WTC11 (cell line): ENCODE measurements around the gene UGT1A5. TPM values are rescaled to one million over a fixed set of nuclear protein-coding genes. Genes with fewer than 3 reads are reported as not detected.

Source experiments
- ATAC-seq: fragments of 200-7000 bp; cut with Tn5 transposase; 2 replicates; pipeline ENCODE4 v1.10.0; 2021; ENCODE audit warnings: mild to moderate bottlenecking, moderate library complexity
- CTCF ChIA-PET: fragments of 300-600 bp; sonication (Branson Sonifier 250); formaldehyde crosslinking; loops from one replicate; lab custom pipeline; 2021; ENCODE audit warnings: antibody characterized with exemption; lab: Charles Lee
- POLR2A ChIA-PET: fragments of 350-600 bp; sonication (Branson Sonifier 250); formaldehyde crosslinking; loops from one replicate; lab custom pipeline; 2021; ENCODE audit warnings: antibody characterized with exemption; lab: Charles Lee
- DNase-seq: peaks from one replicate; pipeline ENCODE4 v3.0.0; 2021; ENCODE audit warnings: low spot score
- H3K27ac Mint-ChIP-seq: 2 replicates; pipeline ENCODE4 v1.8.0; 2021; ENCODE audit warnings: mixed read lengths
- H3K27me3 Mint-ChIP-seq: 2 replicates; pipeline ENCODE4 v1.8.0; 2021; ENCODE audit warnings: low read depth, mild to moderate bottlenecking, moderate library complexity, mixed read lengths
- H3K36me3 Mint-ChIP-seq: 2 replicates; pipeline ENCODE4 v1.8.0; 2021; ENCODE audit warnings: mixed read lengths
- H3K4me1 Mint-ChIP-seq: 2 replicates; pipeline ENCODE4 v1.8.0; 2022; ENCODE audit warnings: mixed read lengths
- H3K4me3 Mint-ChIP-seq: 2 replicates; pipeline ENCODE4 v1.8.0; 2021; ENCODE audit warnings: mild to moderate bottlenecking, moderate library complexity, mixed read lengths
- H3K9me3 Mint-ChIP-seq: 2 replicates; pipeline ENCODE4 v1.8.0; 2021; ENCODE audit warnings: mixed read lengths
- AFF4 ChIP-seq: sonication (generic); formaldehyde crosslinking; IDR thresholded peaks from 2 replicates; pipeline ENCODE4 v1.8.1; 2023; ENCODE audit warnings: mild to moderate bottlenecking, missing genetic modification reagents, borderline replicate concordance
- AR ChIP-seq: fragments of 250-450 bp; sonication (Bioruptor Pico); IDR thresholded peaks from 2 replicates; pipeline ENCODE4 v1.9.0; 2021; ENCODE audit warnings: mild to moderate bottlenecking
- ATF1 ChIP-seq: sonication (generic); formaldehyde crosslinking; IDR thresholded peaks from 2 replicates; pipeline ENCODE4 v1.8.1; 2023; ENCODE audit warnings: mild to moderate bottlenecking, moderate library complexity, missing genetic modification reagents
- ATF6 ChIP-seq: sonication (generic); formaldehyde crosslinking; IDR thresholded peaks from 2 replicates; pipeline ENCODE4 v1.8.1; 2023; ENCODE audit warnings: mild to moderate bottlenecking, missing genetic modification reagents
- CREB1 ChIP-seq: sonication (generic); formaldehyde crosslinking; IDR thresholded peaks from 2 replicates; pipeline ENCODE4 v1.8.0; 2023; ENCODE audit warnings: mild to moderate bottlenecking, missing genetic modification reagents
- ETV6 ChIP-seq: sonication (generic); formaldehyde crosslinking; IDR thresholded peaks from 2 replicates; pipeline ENCODE4 v1.8.1; 2022; ENCODE audit warnings: mild to moderate bottlenecking, missing genetic modification reagents
- FOXJ3 ChIP-seq: sonication (generic); formaldehyde crosslinking; IDR thresholded peaks from 2 replicates; pipeline ENCODE4 v1.9.0; 2021; ENCODE audit warnings: missing genetic modification reagents, mild to moderate bottlenecking, borderline replicate concordance
- GTF2I ChIP-seq: fragments of 250-450 bp; sonication (Bioruptor Pico); conservative IDR thresholded peaks from 2 replicates; pipeline ENCODE4 v1.4.0; 2021; ENCODE audit warnings: mild to moderate bottlenecking
- MXD4 ChIP-seq: fragments of 250-450 bp; sonication (Bioruptor Pico); IDR thresholded peaks from 2 replicates; pipeline ENCODE4 v1.8.0; 2021; ENCODE audit warnings: mild to moderate bottlenecking, moderate library complexity, borderline replicate concordance
- NFYB ChIP-seq: sonication (generic); formaldehyde crosslinking; conservative IDR thresholded peaks from 2 replicates; pipeline ENCODE4 v1.8.0; 2022; ENCODE audit warnings: low read depth, missing genetic modification reagents
- NR1H2 ChIP-seq: sonication (generic); formaldehyde crosslinking; IDR thresholded peaks from 2 replicates; pipeline ENCODE4 v1.9.0; 2021; ENCODE audit warnings: mild to moderate bottlenecking, moderate library complexity, missing genetic modification reagents
- TCF7 ChIP-seq: sonication (generic); formaldehyde crosslinking; IDR thresholded peaks from 2 replicates; pipeline ENCODE4 v1.8.0; 2022; ENCODE audit warnings: mild to moderate bottlenecking, low read depth, missing genetic modification reagents, moderate library complexity
- ZNF396 ChIP-seq: fragments of 250-450 bp; sonication (Bioruptor Pico); IDR thresholded peaks from 2 replicates; pipeline ENCODE4 v1.8.0; 2021; ENCODE audit warnings: mild to moderate bottlenecking, moderate library complexity, borderline replicate concordance
- ZNF423 ChIP-seq: fragments of 250-450 bp; sonication (Bioruptor Pico); IDR thresholded peaks from 2 replicates; pipeline ENCODE4 v2.1.2; 2022; ENCODE audit warnings: mild to moderate bottlenecking, moderate library complexity
- total RNA-seq: library from RNA; stranded (reverse); gene quantifications from 3 replicates; pipeline ENCODE4 v1.2.3, GENCODE V29; 2021
- TF ChIP-seq, protein P1 (sequence below): fragments of 250-450 bp; sonication (Bioruptor Pico); IDR thresholded peaks from 2 replicates; pipeline ENCODE4 v2.1.2; 2022; ENCODE audit warnings: mild to moderate bottlenecking, moderate library complexity

The UGT1A5 gene
- total RNA-seq, 1 experiment from 2014 or later = not detected

DNA sequence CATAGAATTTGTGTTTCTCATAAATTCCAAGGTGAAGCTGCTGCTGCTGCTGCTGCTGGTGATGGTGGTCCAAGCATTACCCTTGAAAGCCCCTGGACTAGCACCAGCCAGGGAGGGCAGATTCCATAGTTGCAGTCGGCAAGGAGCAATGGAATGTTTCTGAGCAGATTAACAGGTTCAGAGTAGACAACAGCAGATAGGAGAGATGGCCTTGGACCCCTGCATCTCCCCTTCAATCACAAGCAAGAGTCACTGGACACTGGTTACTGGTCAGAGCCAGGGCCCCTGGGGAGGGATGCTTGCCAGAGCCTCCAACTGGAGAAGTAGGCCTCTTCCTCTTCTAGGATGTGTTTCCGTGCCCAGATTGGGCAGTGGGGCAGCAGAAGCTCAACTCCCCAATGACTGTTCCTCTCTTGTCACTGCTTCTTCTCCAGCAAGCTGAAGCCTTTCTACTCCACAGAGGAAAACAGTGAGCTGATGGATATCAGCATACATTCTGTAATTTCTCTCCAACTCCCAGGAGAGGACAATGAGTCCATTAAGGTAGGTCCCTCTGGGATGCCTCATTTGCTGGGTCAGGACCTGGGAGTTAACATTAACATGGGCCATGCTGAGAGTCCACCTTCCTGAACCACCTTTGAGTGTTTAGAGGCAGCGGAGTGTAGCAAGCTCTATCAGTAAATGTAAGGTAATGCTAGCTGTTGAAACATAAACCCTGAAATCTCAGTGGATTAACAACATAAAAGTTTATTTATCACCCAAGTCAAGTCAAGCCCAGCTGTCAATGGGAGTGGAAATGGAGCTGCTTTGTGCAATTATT is 100.7 kb downstream of the UGT1A5 start:
- ATAC-seq = no peak
- Mint-ChIP-seq H3K27me3 (no peaks in the 10 kb centered on the region; the same call in 1 of the 2 replicates), H3K4me1 (no peaks in the 10 kb centered on the region), H3K27ac (no peak overlapping the region), H3K36me3 (no peaks in the 10 kb centered on the region), H3K4me3 (no peak overlapping the region), H3K9me3 (peaks cover 11% of the 10 kb centered on the region)
- CTCF ChIA-PET = no interaction called here
- TF ChIP-seq AR (no peak), ZNF423 (no peak), ZNF396 (CRISPR knock-in tag) (no peak), ATF6 (no peak), FOXJ3 (no peak), AFF4 (CRISPR knock-in tag) (no peak), GTF2I (no peak), MXD4 (CRISPR knock-in tag) (no peak), NFYB (no peak), ATF1 (CRISPR knock-in tag) (no peak), TCF7 (CRISPR knock-in tag) (no peak), ETV6 (CRISPR knock-in tag) (no peak), NR1H2 (CRISPR knock-in tag) (no peak), CREB1 (CRISPR knock-in tag) (no peak)
- TF ChIP-seq, protein P1, sequence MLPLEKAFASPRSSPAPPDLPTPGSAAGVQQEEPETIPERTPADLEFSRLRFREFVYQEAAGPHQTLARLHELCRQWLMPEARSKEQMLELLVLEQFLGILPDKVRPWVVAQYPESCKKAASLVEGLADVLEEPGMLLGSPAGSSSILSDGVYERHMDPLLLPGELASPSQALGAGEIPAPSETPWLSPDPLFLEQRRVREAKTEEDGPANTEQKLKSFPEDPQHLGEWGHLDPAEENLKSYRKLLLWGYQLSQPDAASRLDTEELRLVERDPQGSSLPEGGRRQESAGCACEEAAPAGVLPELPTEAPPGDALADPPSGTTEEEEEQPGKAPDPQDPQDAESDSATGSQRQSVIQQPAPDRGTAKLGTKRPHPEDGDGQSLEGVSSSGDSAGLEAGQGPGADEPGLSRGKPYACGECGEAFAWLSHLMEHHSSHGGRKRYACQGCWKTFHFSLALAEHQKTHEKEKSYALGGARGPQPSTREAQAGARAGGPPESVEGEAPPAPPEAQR (CRISPR knock-in tag) = no peak
- DNase-seq = no peak
- POLR2A ChIA-PET = no interaction called here
